Upper lobe of right lung (tissue), 1 donor: Measurements from ENCODE around the gene KDM2A. TPM values are rescaled to one million over a fixed set of nuclear protein-coding genes. Genes with fewer than 3 reads are reported as not detected.

Experiments
- ATAC-seq: fragments of 200-7000 bp; cut with Tn5 transposase; one replicate; pipeline ENCODE4 v1.9.1; 2020; ENCODE audit warnings: mild to moderate bottlenecking, moderate library complexity
- DNase-seq: peaks from one replicate; pipeline ENCODE4 v3.0.0-alpha.2; 2020
- H3K27ac ChIP-seq: fragments of 200-600 bp; one replicate; pipeline ENCODE4 v1.8.0; 2022
- H3K27me3 ChIP-seq: fragments of 200-600 bp; one replicate; pipeline ENCODE4 v1.8.0; 2022; ENCODE audit warnings: mild to moderate bottlenecking
- H3K36me3 ChIP-seq: fragments of 200-600 bp; one replicate; pipeline ENCODE4 v1.8.0; 2022
- H3K4me1 ChIP-seq: fragments of 200-600 bp; one replicate; pipeline ENCODE4 v1.8.0; 2022
- H3K4me3 ChIP-seq: fragments of 200-600 bp; one replicate; pipeline ENCODE4 v1.8.0; 2022; ENCODE audit warnings: mild to moderate bottlenecking
- H3K9me3 ChIP-seq: fragments of 200-600 bp; one replicate; pipeline ENCODE4 v1.8.0; 2022
- CTCF ChIP-seq: fragments of 200-600 bp; IDR thresholded peaks from one replicate; pipeline ENCODE4 v1.8.0; 2022; ENCODE audit warnings: antibody characterized with exemption
- intact Hi-C: fragments of 100-400 bp; cut with DNase I; formaldehyde crosslinking; loops from one replicate; pipeline ENCODE4 v1.11.0; 2022
- total RNA-seq: library from RNA; stranded (reverse); fragmentation: NEBNext Ultra II Directional; extraction: Animal tissue kit (Norgen Biotek cat#: 25700); gene quantifications from one replicate; pipeline ENCODE4 v1.2.1, GENCODE V29; 2021
- donor health status: DM: no; HTN: yes; CAD: no; lungs with severe emphysema.

KDM2A gene
- total RNA-seq, 1 donor from 2014 or later, result 79.5 TPM

GRCh38 chr11:67272327-67273259 is 153.5 kb downstream of the KDM2A start:
- Histone ChIP-seq H3K4me1 (peaks cover 97% of the 10 kb centered on the region), H3K9me3 (no peaks in the 10 kb centered on the region), H3K4me3 (no peak overlapping the region), H3K27me3 (no peaks in the 10 kb centered on the region), H3K27ac (peak overlapping the region; percentile 93), H3K36me3 (peaks cover 15% of the 10 kb centered on the region)
- TF ChIP-seq CTCF, result no peak
- intact Hi-C loops, result no loop called here
- ATAC-seq (peak; percentile 9), DNase-seq (peak; percentile 66)

- no peaks in the 10 kb centered on the region for H3K9me3 ChIP-seq
- peak overlapping the region; percentile 93 for H3K27ac ChIP-seq
- intact Hi-C loops, result no loop called here
- DNase-seq (peak; percentile 54), ATAC-seq (no peak)
- no peak for TF ChIP-seq CTCF
- H3K4me3 ChIP-seq, result no peak overlapping the region
- peaks cover 97% of the 10 kb centered on the region for H3K4me1 ChIP-seq
- peaks cover 7% of the 10 kb centered on the region for H3K36me3 ChIP-seq
- no peaks in the 10 kb centered on the region for H3K27me3 ChIP-seq
Measured at GRCh38 chr11:67273260-67273990, 154.4 kb downstream of the KDM2A start.

- intact Hi-C loops, result no loop called here
- DNase-seq (peak; percentile 69), ATAC-seq (no peak)
- peaks cover 95% of the 10 kb centered on the region for H3K4me1 ChIP-seq
- H3K36me3 ChIP-seq, result peaks cover 15% of the 10 kb centered on the region
- no peak overlapping the region for H3K4me3 ChIP-seq
- H3K27ac ChIP-seq, result peak overlapping the region; percentile 93
- H3K9me3 ChIP-seq, result no peaks in the 10 kb centered on the region
- no peak for TF ChIP-seq CTCF
- no peaks in the 10 kb centered on the region for H3K27me3 ChIP-seq
Measured at GRCh38 chr11:67274768-67275605, 155.9 kb downstream of the KDM2A start.

GRCh38 chr11:67275606-67276409 is 156.7 kb downstream of the KDM2A start:
- H3K9me3 ChIP-seq, result no peaks in the 10 kb centered on the region
- H3K4me1 ChIP-seq, result peaks cover 89% of the 10 kb centered on the region
- intact Hi-C loops, result no loop called here
- ATAC-seq (no peak), DNase-seq (peak; percentile 63)
- TF ChIP-seq CTCF, result no peak
- no peak overlapping the region for H3K4me3 ChIP-seq
- H3K27me3 ChIP-seq, result no peaks in the 10 kb centered on the region
- H3K27ac ChIP-seq, result peak overlapping the region; percentile 93
- peaks cover 23% of the 10 kb centered on the region for H3K36me3 ChIP-seq
